Sigmoid colon (tissue), 7 donors: ENCODE data around the gene UGT1A1. TPM values are rescaled to one million over a fixed set of nuclear protein-coding genes. Genes with fewer than 3 reads are reported as not detected.

Experiments used
- DNase-seq: peaks from one replicate; pipeline ENCODE4 v3.0.0-alpha.2; 2019
- H3K27ac ChIP-seq, 4 donors: fragments of 200-600 bp; sonication (generic); one replicate each; pipeline ENCODE4 v1.5.1; 2016 to 2019; ENCODE audit warnings: mild to moderate bottlenecking in 1 of 4
- H3K27me3 ChIP-seq, 3 donors: fragments of 200-600 bp; sonication (generic); one replicate each; pipeline ENCODE4 v1.5.1; 2019; ENCODE audit warnings: mild to moderate bottlenecking in 1 of 3
- H3K36me3 ChIP-seq, 4 donors: fragments of 200-600 bp; sonication (generic); one replicate each; pipeline ENCODE4 v1.5.1; 2016 to 2019
- H3K4me1 ChIP-seq, 4 donors: fragments of 200-600 bp; sonication (generic); one replicate each; pipeline ENCODE4 v1.5.1; 2017 to 2019
- H3K4me3 ChIP-seq, 4 donors: fragments of 200-600 bp; sonication (generic); one replicate each; pipeline ENCODE4 v1.5.1; 2017 to 2019; ENCODE audit warnings: mild to moderate bottlenecking in 2 of 4, moderate library complexity in 1 of 4
- H3K9me3 ChIP-seq, 4 donors: fragments of 200-600 bp in 3 of 4; sonication (generic) in 3 of 4; one replicate each; pipeline versions ENCODE4 v1.5.1 to v1.6.1; 2013 to 2019
- CTCF ChIP-seq, 4 experiments: fragments of 450-650 bp in 3 of 4; fragments of 200-600 bp in 1 of 4; IDR thresholded peaks; one replicate each; pipeline ENCODE4 v1.5.1; 2016 to 2019; ENCODE audit warnings: antibody characterized with exemption in 4 of 4, mild to moderate bottlenecking in 3 of 4, moderate library complexity in 2 of 4
- EP300 ChIP-seq, 4 donors: sonication (generic); formaldehyde crosslinking; IDR thresholded peaks; one replicate each; pipeline ENCODE4 v1.6.1; 2017; ENCODE audit warnings: antibody characterized with exemption in 4 of 4
- POLR2A ChIP-seq, 2 donors: fragments of 450-650 bp; IDR thresholded peaks; one replicate each; pipeline ENCODE4 v1.6.1; 2016; ENCODE audit warnings: antibody characterized with exemption in 2 of 2, mild to moderate bottlenecking in 2 of 2, moderate library complexity in 2 of 2
- POLR2AphosphoS5 ChIP-seq, 4 donors: sonication (generic); formaldehyde crosslinking; IDR thresholded peaks; one replicate each; pipeline ENCODE4 v1.6.1; 2017; ENCODE audit warnings: antibody characterized with exemption in 4 of 4
- WGBS, 2 donors: extraction: QIAGEN DNeasy Blood & Tissue Kit; methylation state at CpG; one replicate each; pipeline ENCODE4 v1.1.7; 2013; 5-methylcytosine and 5-hydroxymethylcytosine counted together
- intact Hi-C: fragments of 100-400 bp; cut with DNase I; formaldehyde crosslinking; loops from one replicate; pipeline ENCODE4 v1.15.1; 2023
- polyA plus RNA-seq, 3 donors: library from polyadenylated mRNA; stranded (reverse); fragments of 200-250 nt; gene quantifications; one replicate each; pipeline ENCODE4 v1.2.3, GENCODE V29; 2013
- total RNA-seq, 4 donors: library from RNA; depleted of rRNA; stranded (reverse); fragments of >200 nt; gene quantifications; one replicate each; pipeline ENCODE4 v1.1.0, GENCODE V29; 2016
- donor health status: healthy with polysubstance abuse.
- donor health status: Bipolar disorder and iron deficiency.
- donor health status: healthy.

The UGT1A1 gene
- total and polyA plus RNA-seq, 7 donors = 0.74 to 2.8 (median 1.8) TPM; not detected in 4

DNA sequence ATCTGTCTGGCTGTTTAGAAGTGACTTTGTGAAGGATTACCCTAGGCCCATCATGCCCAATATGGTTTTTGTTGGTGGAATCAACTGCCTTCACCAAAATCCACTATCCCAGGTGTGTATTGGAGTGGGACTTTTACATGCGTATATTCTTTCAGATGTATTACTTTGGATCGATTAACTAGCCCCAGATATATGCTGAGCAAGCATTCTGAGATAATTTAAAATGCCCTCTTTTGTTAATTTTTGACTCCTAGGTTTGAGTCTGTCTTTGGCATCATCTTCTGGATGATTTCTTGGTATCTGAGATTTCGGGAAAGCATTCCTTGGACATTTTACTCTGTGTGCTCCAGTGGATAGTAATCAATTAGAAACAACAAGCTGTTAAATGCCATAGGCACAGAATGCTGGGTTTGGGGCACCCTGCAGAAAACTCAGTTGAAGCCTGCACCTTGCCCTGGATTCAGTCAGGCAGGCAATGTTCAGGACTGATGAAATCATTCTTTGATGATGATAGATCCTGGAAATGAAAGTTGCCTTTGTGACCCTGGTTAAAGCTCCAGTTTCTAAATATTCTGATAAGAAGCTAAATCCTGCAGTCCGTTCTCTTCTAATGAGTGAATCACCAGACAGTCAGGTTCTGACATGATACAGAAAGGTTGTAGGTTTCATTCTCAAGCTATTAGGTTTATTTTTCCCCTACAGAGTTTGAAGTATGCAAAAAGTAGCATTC, 1.1 kb downstream of the UGT1A1 start:
- no peak for TF ChIP-seq POLR2A (IDR thresholded peaks at IDR 0.05)
- WGBS, 2 donors = 88 to 91% methylated on average over 4 of the region's 4 CpGs
- intact Hi-C loops = no loop called here

GRCh38 chr2:233764264-233764663, 4.2 kb downstream of the UGT1A1 start:
- TF ChIP-seq CTCF (IDR thresholded peaks at IDR 0.05) (no peak), POLR2A (IDR thresholded peaks at IDR 0.05) (no peak), EP300 (IDR thresholded peaks at IDR 0.05) (no peak), POLR2AphosphoS5 (IDR thresholded peaks at IDR 0.05) (no peak)
- H3K9me3 ChIP-seq = no peaks in the 10 kb centered on the region
- H3K36me3 ChIP-seq = no peaks in the 10 kb centered on the region
- H3K4me1 ChIP-seq = no peaks in the 10 kb centered on the region
- no peak overlapping the region for H3K27ac ChIP-seq
- intact Hi-C loops = no loop called here
- no peak overlapping the region for H3K4me3 ChIP-seq
- 12 to 58% methylated on average over 7 of the region's 7 CpGs for WGBS, 2 donors
- no peaks in the 10 kb centered on the region for H3K27me3 ChIP-seq
- no peak for DNase-seq

More for the DNA sequence above, 1.1 kb downstream of the UGT1A1 start:
- H3K4me1 ChIP-seq = no peaks in the 10 kb centered on the region
- H3K9me3 ChIP-seq = no peaks in the 10 kb centered on the region
- no peak overlapping the region for H3K27ac ChIP-seq
- H3K4me3 ChIP-seq = no peak overlapping the region
- H3K27me3 ChIP-seq = no peaks in the 10 kb centered on the region
- no peaks in the 10 kb centered on the region for H3K36me3 ChIP-seq
- no peak for DNase-seq

DNA sequence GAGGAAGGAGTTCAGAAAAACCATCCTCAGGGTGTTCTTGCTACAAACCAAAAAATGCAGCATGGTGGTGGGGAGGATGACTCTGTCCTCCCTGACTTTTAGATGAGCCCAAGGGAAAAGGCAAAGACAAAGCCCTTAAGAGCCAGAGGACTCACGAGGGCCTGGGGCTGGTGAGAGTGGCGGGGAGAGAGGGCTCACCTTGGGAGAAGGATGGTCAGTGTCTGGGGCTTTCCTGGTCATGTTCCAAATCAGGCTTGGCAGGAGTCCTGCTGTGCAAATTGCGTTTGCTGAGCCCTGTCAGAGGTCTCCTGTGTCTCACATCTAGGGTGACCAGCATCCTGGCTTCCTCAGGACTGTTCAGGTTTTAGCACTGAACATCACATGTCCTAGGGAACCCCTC, 4.7 kb downstream of the UGT1A1 start:
- DNase-seq = no peak
- Histone ChIP-seq H3K9me3 (no peaks in the 10 kb centered on the region), H3K27me3 (no peaks in the 10 kb centered on the region), H3K27ac (no peak overlapping the region), H3K4me3 (no peak overlapping the region), H3K4me1 (no peaks in the 10 kb centered on the region), H3K36me3 (no peaks in the 10 kb centered on the region)
- intact Hi-C loops = no loop called here
- WGBS, 2 donors = 69 to 74% methylated on average over 3 of the region's 3 CpGs
- TF ChIP-seq CTCF (IDR thresholded peaks at IDR 0.05) (no peak), POLR2AphosphoS5 (IDR thresholded peaks at IDR 0.05) (no peak), EP300 (IDR thresholded peaks at IDR 0.05) (no peak), POLR2A (IDR thresholded peaks at IDR 0.05) (no peak)

GRCh38 chr2:233766416-233766815, 6.3 kb downstream of the UGT1A1 start:
- intact Hi-C loops = no loop called here
- 70 to 78% methylated on average over 4 of the region's 4 CpGs for WGBS, 2 donors

GRCh38 chr2:233768076-233768475, 8.0 kb downstream of the UGT1A1 start:
- Histone ChIP-seq H3K27ac (no peak overlapping the region), H3K4me3 (no peak overlapping the region), H3K36me3 (no peaks in the 10 kb centered on the region), H3K4me1 (no peaks in the 10 kb centered on the region), H3K27me3 (no peaks in the 10 kb centered on the region), H3K9me3 (no peaks in the 10 kb centered on the region)
- intact Hi-C loops = no loop called here
- WGBS, 2 donors = 84 to 94% methylated on average over 4 of the region's 4 CpGs
- no peak for DNase-seq
- TF ChIP-seq CTCF (IDR thresholded peaks at IDR 0.05) (no peak), EP300 (IDR thresholded peaks at IDR 0.05) (no peak), POLR2A (IDR thresholded peaks at IDR 0.05) (no peak)

More at GRCh38 chr2:233766416-233766815, 6.3 kb downstream of the UGT1A1 start:
- DNase-seq = no peak
- H3K9me3 ChIP-seq = no peaks in the 10 kb centered on the region
- no peak overlapping the region for H3K4me3 ChIP-seq
- H3K27ac ChIP-seq = no peak overlapping the region
- no peaks in the 10 kb centered on the region for H3K27me3 ChIP-seq
- no peaks in the 10 kb centered on the region for H3K4me1 ChIP-seq
- no peak for TF ChIP-seq EP300 (IDR thresholded peaks at IDR 0.05)
- TF ChIP-seq POLR2A (IDR thresholded peaks at IDR 0.05) = no peak
- no peak for TF ChIP-seq CTCF (IDR thresholded peaks at IDR 0.05)
- TF ChIP-seq POLR2AphosphoS5 (IDR thresholded peaks at IDR 0.05) = no peak
- H3K36me3 ChIP-seq = no peaks in the 10 kb centered on the region
